GM19239 (cell line): ENCODE results near the gene FAIM2.

ENCODE experiments used
- DNase-seq: peaks from one replicate; pipeline ENCODE4 v3.0.0; 2011; ENCODE audit warnings: low spot score; ENCODE audit not compliant: insufficient read length
- FAIRE-seq: peaks from 2 replicates; lab custom pipeline; 2011; peaks lifted over from hg19 to GRCh38; lab: Jason Lieb, UNC

The FAIM2 gene

GRCh38 chr12:49941556-49942511, 38.1 kb upstream of the FAIM2 start:
- DNase-seq: no peak
- no peak for FAIRE-seq

GRCh38 chr12:49939707-49940106, 36.0 kb upstream of the FAIM2 start:
- FAIRE-seq (no peak), DNase-seq (no peak)

GRCh38 chr12:49939307-49939706, 35.6 kb upstream of the FAIM2 start:
- DNase-seq (no peak), FAIRE-seq (no peak)

GRCh38 chr12:49937639-49938300, 34.1 kb upstream of the FAIM2 start:
- FAIRE-seq (no peak), DNase-seq (no peak)

DNA sequence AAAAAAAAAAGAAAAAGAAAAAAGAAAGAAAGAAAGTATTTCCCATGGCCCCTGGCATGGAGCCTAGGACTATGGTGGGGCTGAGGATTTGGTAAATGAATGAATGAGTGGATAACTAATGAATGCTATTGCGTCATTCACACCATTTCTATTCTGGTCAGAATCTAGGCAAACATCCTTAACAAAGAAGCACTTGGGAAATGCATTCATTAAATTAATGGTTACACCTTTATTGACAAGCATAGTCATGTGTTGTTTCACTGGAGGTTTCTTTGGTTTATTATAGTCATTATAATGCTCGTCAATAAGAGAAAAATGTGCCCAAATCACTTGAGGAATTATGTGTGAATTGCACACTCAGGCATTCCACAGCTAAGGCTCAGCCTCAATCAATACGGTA, 33.2 kb upstream of the FAIM2 start:
- no peak for DNase-seq
- FAIRE-seq: no peak

DNA sequence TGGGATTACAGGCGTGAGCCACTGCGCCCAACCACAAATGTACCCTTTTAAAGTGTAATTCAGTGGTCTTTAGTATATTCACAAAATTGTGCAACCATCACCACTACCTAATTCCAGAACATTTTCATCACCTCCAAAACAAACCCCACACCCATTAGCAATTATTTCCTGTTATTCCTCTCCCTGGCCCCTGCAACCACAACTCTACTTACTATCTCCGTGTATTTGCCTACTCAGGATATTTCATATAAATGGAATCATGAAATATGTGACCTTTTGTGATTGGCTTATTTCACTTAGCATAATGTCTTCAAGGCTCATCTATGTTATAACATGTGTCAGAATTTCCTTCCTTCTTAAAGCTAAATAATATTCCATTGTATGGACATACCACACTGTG, 30.8 kb upstream of the FAIM2 start:
- FAIRE-seq: no peak
- no peak for DNase-seq

DNA sequence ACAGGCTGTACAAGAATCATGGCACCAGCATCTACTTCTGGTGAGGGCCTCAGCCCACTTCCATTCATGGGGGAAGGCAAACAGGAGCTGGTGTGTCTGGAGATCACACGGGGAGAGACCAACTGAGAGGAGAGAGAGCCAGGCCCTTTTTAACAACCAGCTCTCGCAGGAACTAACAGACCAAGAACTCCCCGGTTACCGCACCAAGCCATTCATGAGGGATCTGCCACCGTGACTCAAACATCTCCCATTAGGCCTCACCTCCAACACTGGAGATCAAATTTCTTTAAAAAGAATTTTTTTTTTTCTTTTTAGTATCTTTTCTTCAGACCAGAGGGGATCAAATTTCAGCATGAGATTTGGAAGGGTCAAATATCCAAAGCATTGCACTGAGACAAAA, 30.1 kb upstream of the FAIM2 start:
- DNase-seq (no peak), FAIRE-seq (no peak)

DNA sequence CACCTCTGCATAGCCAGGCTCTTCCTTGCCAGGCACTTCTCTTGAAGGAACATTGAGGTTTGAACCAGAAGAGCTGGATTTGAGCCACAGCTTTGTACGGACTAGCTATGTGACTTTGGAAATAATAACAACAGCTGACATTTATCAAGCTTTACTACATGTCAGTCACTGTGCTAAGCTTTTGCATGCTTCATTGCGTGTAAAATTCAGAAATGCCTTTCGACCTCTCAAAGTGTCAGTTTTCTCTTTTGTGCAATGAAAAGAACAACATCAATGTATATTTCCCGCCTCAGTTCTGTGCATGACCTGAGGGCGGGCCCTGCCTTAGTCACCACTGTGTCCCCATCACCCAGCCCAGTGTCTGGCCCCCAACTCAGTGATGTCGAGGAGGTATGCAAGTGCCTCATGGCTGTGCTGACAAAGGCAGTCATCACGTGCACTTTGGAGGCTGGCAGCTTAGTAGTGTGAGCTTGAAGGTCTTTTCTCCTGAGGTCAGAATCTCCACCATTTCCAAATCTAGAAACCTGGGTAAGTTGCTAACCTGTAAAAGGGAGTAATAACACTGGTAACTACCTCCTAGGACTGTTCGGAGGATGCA, 28.9 kb upstream of the FAIM2 start:
- DNase-seq: no peak
- no peak for FAIRE-seq

DNA sequence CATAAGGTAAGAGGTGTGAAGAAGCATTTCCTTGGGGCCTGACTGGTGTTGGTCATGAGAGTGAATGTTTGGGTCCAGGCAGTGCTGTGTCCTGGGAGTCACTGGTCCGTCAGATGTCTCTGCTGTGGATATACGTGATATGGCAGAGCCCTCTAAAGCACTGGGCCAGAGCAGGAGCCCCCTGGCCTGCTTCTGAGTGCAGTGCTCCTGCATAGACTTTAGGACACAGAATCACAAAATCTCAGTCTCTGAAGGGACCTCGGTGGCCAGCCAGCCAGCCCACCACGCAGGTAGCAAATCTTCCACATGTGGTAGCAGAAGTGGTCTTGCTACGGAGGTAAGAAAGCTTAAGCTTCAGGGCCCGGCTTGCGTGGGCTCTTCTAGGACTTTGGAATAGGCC, 28.3 kb upstream of the FAIM2 start:
- FAIRE-seq (no peak), DNase-seq (no peak)

GRCh38 chr12:49930515-49931288, 27.0 kb upstream of the FAIM2 start:
- DNase-seq (no peak), FAIRE-seq (no peak)

- FAIRE-seq: no peak
- DNase-seq: no peak
These were observed 25.9 kb upstream of the FAIM2 start for GRCh38 chr12:49929581-49929980.

DNA sequence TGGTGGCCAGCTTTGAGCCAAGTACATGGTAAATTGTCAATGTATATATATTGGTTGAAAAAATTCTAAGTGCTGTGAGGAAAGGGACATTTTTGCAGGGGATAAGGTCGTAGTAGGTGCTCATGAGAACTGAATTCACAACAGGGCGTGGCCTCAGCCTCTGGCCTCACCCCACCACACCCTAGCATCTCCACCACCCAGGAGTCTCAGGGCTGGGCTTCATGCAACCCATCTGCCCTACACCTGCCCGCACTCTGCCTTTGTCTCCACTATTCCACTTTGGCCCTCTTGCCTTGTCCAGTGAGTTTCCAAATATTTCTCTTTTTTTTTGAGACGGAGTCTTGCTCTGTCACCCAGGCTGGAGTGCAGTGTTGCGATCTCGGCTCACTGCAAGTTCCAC, 24.8 kb upstream of the FAIM2 start:
- DNase-seq (no peak), FAIRE-seq (no peak)

DNA sequence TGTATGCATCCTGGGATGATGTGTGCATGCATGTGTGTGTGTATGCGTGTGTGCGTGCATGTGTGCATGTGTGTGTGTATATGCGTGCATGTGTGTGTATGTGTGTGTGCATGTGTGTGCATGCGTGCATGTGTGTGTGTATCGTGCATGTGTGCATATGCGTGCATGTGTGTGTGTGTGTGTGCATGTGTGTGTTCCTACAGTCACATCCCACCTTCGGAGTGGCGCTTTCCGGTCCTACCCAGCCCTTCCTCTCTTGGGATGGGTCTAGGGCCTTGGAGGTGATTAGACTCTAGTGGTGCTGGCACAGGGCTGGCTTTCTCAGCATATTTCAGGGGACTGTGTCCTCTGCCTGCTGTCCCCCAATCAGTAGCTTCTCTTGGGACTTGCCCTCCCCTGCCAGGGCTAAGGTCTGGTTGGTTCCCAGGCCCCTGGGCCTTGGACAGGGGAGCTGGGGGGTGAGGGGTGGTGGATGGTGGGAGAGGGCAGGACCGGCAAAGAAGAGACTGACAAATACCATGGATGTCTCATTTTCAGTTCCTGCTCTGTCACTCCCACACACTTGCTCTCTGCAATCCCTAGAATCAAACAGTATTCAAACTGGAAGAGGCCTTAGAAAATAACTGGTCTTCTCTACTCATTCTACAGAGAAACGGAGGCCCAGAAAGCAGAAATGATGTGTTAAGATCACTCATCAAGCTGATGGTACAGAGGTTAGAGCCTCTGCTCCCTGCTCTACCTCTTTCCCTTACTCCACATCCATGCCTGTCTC, 21.9 kb upstream of the FAIM2 start:
- FAIRE-seq: no peak
- DNase-seq: no peak

DNA sequence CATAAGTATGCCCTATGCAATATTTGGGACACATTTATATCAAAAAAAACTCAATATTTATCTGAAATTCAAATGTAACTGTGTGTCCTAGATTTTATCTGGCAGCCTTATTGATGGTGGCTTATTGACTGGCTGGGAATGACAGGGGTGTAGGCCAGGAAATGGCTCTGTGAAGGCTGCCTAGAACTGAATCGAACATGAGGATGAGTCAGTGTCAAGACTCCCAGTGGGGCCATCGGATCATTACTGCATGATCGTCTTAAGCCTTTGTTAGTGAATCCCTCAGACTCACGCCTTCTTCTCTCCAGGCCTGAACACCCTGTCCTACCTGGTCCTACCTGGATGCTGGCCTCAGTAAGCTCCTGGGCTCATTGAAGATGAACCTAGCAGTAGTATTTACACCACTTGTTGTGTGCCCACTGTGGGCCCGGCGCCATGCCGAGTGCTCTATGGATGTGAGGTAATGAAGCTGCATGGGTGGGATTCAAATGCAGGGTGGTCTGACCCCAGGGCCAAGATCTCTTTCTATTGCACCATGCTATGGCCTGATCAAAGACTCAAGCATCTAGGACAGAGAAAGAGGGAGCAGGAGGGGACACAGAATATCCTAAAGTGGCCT, 21.0 kb upstream of the FAIM2 start:
- no peak for FAIRE-seq
- DNase-seq: no peak

DNA sequence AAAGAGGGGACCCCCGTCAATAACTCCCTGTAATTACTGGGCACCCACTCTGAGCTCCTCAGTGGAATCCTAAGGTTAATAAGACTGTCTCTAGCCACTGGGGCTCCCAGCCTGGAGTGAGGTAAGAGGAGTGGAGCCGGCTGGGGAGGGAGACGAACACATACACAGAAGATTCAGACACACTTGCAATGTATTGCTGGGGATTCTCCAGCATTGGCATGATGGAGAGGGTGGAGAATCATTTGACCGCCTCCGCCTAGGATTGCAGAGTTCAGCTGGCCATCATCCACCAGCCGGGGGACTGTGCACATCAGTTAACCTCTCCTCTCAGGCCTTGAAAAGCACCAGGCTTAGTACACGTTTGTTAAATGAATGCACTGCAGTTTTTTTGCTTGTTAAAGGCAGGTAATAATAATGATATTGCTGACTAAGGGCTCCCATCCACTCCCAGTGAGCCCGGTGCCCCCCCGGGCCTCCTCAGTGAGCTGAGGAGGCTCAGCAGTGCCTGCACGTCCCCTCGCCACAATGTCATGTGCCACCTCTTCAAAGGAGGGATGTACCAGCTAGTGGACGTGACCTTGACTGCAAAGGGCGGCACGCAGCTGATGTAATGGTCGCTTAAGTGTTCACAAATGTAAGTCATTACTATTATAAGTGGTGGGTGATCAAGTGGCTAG, 20.3 kb upstream of the FAIM2 start:
- FAIRE-seq: no peak
- DNase-seq: no peak

DNA sequence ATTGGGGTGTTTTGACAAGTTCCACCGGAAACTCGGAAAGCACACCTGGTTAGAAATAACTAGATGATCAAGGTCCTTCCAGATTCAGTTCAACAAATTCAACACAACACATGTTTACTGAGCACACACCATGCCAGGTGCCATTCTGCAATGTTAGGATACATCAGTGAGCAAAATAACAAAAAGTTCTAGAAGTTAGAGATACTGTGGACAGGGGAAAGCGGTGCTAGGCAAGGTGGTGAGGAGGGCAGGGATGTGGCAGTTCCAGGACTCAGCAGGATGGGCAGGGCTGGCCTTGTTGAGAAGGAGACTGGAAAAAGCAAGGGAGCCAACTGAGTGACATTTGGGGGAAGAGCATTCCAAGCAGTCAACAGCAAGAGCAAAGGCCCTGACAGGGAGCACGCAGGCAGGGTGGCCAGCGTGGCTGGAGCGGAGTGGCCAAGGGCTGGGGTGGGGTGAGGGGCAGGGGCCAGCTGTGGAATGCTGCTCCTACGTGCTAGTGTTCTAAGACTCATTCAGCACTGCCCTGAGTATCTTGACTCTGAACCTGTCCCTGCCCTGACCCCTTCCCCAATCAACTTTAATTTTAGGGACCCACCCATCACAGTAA, 19.4 kb upstream of the FAIM2 start:
- no peak for DNase-seq
- no peak for FAIRE-seq

- FAIRE-seq (no peak), DNase-seq (no peak)
These were observed 18.8 kb upstream of the FAIM2 start for GRCh38 chr12:49922349-49923034.

- FAIRE-seq (no peak), DNase-seq (no peak)
These were observed 18.2 kb upstream of the FAIM2 start for GRCh38 chr12:49921936-49922335.
